WTC11 (cell line): ENCODE data around the gene RAB40B. TPM values are rescaled to one million over a fixed set of nuclear protein-coding genes. Genes with fewer than 3 reads are reported as not detected.

Experiments
- ATAC-seq: fragments of 200-7000 bp; cut with Tn5 transposase; 2 replicates; pipeline ENCODE4 v1.10.0; 2021; ENCODE audit warnings: mild to moderate bottlenecking, moderate library complexity
- CTCF ChIA-PET: fragments of 300-600 bp; sonication (Branson Sonifier 250); formaldehyde crosslinking; loops from one replicate; lab custom pipeline; 2021; ENCODE audit warnings: antibody characterized with exemption; lab: Charles Lee
- POLR2A ChIA-PET: fragments of 350-600 bp; sonication (Branson Sonifier 250); formaldehyde crosslinking; loops from one replicate; lab custom pipeline; 2021; ENCODE audit warnings: antibody characterized with exemption; lab: Charles Lee
- DNase-seq: peaks from one replicate; pipeline ENCODE4 v3.0.0; 2021; ENCODE audit warnings: low spot score
- H3K27ac Mint-ChIP-seq: 2 replicates; pipeline ENCODE4 v1.8.0; 2021; ENCODE audit warnings: mixed read lengths
- H3K27me3 Mint-ChIP-seq: 2 replicates; pipeline ENCODE4 v1.8.0; 2021; ENCODE audit warnings: low read depth, mild to moderate bottlenecking, moderate library complexity, mixed read lengths
- H3K36me3 Mint-ChIP-seq: 2 replicates; pipeline ENCODE4 v1.8.0; 2021; ENCODE audit warnings: mixed read lengths
- H3K4me1 Mint-ChIP-seq: 2 replicates; pipeline ENCODE4 v1.8.0; 2022; ENCODE audit warnings: mixed read lengths
- H3K4me3 Mint-ChIP-seq: 2 replicates; pipeline ENCODE4 v1.8.0; 2021; ENCODE audit warnings: mild to moderate bottlenecking, moderate library complexity, mixed read lengths
- H3K9me3 Mint-ChIP-seq: 2 replicates; pipeline ENCODE4 v1.8.0; 2021; ENCODE audit warnings: mixed read lengths
- AR ChIP-seq: fragments of 250-450 bp; sonication (Bioruptor Pico); IDR thresholded peaks from 2 replicates; pipeline ENCODE4 v1.9.0; 2021; ENCODE audit warnings: mild to moderate bottlenecking
- E2F4 ChIP-seq: sonication (generic); formaldehyde crosslinking; IDR thresholded peaks from 2 replicates; pipeline ENCODE4 v1.8.1; 2022; ENCODE audit warnings: low read depth, mild to moderate bottlenecking, moderate library complexity, missing genetic modification reagents, borderline replicate concordance
- FOXP1 ChIP-seq: sonication (generic); formaldehyde crosslinking; IDR thresholded peaks from 2 replicates; pipeline ENCODE4 v1.8.0; 2022; ENCODE audit warnings: missing genetic modification reagents, mild to moderate bottlenecking, moderate library complexity, borderline replicate concordance
- IRF1 ChIP-seq: sonication (generic); formaldehyde crosslinking; IDR thresholded peaks from 2 replicates; pipeline ENCODE4 v1.8.0; 2023; ENCODE audit warnings: missing genetic modification reagents
- PRDM15 ChIP-seq: sonication (generic); formaldehyde crosslinking; IDR thresholded peaks from 2 replicates; pipeline ENCODE4 v1.8.0; 2022; ENCODE audit warnings: missing genetic modification reagents
- SOX15 ChIP-seq: fragments of 250-450 bp; sonication (Bioruptor Pico); IDR thresholded peaks from 2 replicates; pipeline ENCODE4 v1.9.0; 2021; ENCODE audit warnings: mild to moderate bottlenecking
- TCF7 ChIP-seq: sonication (generic); formaldehyde crosslinking; IDR thresholded peaks from 2 replicates; pipeline ENCODE4 v1.8.0; 2022; ENCODE audit warnings: mild to moderate bottlenecking, low read depth, missing genetic modification reagents, moderate library complexity
- TEAD1 ChIP-seq: sonication (generic); formaldehyde crosslinking; IDR thresholded peaks from 2 replicates; pipeline ENCODE4 v1.8.0; 2022; ENCODE audit warnings: mild to moderate bottlenecking, missing genetic modification reagents
- ZNF263 ChIP-seq: sonication (generic); formaldehyde crosslinking; IDR thresholded peaks from 2 replicates; pipeline ENCODE4 v1.8.1; 2022; ENCODE audit warnings: low read depth, mild to moderate bottlenecking, moderate library complexity, missing genetic modification reagents
- ZNF281 ChIP-seq: sonication (generic); formaldehyde crosslinking; IDR thresholded peaks from 2 replicates; pipeline ENCODE4 v1.8.0; 2023; ENCODE audit warnings: mild to moderate bottlenecking, missing genetic modification reagents
- ZNF512 ChIP-seq: sonication (generic); formaldehyde crosslinking; IDR thresholded peaks from 2 replicates; pipeline ENCODE4 v1.8.1; 2022; ENCODE audit warnings: missing genetic modification reagents, borderline replicate concordance
- ZNF671 ChIP-seq: fragments of 250-450 bp; sonication (Bioruptor Pico); IDR thresholded peaks from 2 replicates; pipeline ENCODE4 v1.8.0; 2021; ENCODE audit warnings: mild to moderate bottlenecking
- total RNA-seq: library from RNA; stranded (reverse); gene quantifications from 3 replicates; pipeline ENCODE4 v1.2.3, GENCODE V29; 2021

Gene RAB40B
- total RNA-seq, 1 experiment from 2014 or later = 3.1 TPM

GRCh38 chr17:82709676-82710498 lies 11.4 kb upstream of the RAB40B start:
- TF ChIP-seq ZNF263 (CRISPR knock-in tag) = no peak
- TF ChIP-seq PRDM15 (CRISPR knock-in tag) = no peak
- TF ChIP-seq SOX15 (CRISPR knock-in tag) = no peak
- no peak for TF ChIP-seq E2F4 (CRISPR knock-in tag)
- TF ChIP-seq TCF7 = no peak
- no peak for TF ChIP-seq IRF1 (CRISPR knock-in tag)
- no peak for TF ChIP-seq AR (CRISPR knock-in tag)
- TF ChIP-seq ZNF671 = no peak
- TF ChIP-seq ZNF281 (CRISPR knock-in tag) = no peak
- no peak for TF ChIP-seq FOXP1 (CRISPR knock-in tag)
- TF ChIP-seq ZNF512 (CRISPR knock-in tag) = no peak
- TF ChIP-seq TEAD1 = no peak
- TF ChIP-seq, all 79 proteins: peak for 0
- DNase-seq (no peak), ATAC-seq (no peak)
- Mint-ChIP-seq H3K4me3 (no peak overlapping the region), H3K9me3 (no peaks in the 10 kb centered on the region), H3K27ac (no peak overlapping the region), H3K4me1 (no peaks in the 10 kb centered on the region), H3K27me3 (peaks cover 9% of the 10 kb centered on the region), H3K36me3 (no peaks in the 10 kb centered on the region)
- ChIA-PET CTCF (interaction anchor here (0.6 to 1.4 kb wide), 4 partner anchors 18 to 371 kb away, joined by 3 to 8 read pairs (median 3); no protein-coding TSS in a partner anchor), POLR2A (no interaction called here)
